ENCODE results near the gene UBE2QL1. TPM values are rescaled to one million over a fixed set of nuclear protein-coding genes. Genes with fewer than 3 reads are reported as not detected.

The UBE2QL1 gene
- total RNA-seq, 2 experiments from 2014 or later = 0.33 to 0.45 TPM

GRCh38 chr5:6408627-6409446 is 39.8 kb upstream of the UBE2QL1 start:
- no peaks in the 10 kb centered on the region for H3K36me3 ChIP-seq (ENCODE audit: insufficient read depth, low read length)
- H3K27me3 Mint-ChIP-seq = peaks cover 29% of the 10 kb centered on the region
- no peaks in the 10 kb centered on the region for H3K9me3 Mint-ChIP-seq
- ATAC-seq (ENCODE audit: poor library complexity) (no peak), DNase-seq (no peak)
- peaks cover 0 to 4% of the 10 kb centered on the region in 2 experiments for H3K9me3 ChIP-seq (ENCODE audit: control insufficient read depth in 1 of 2, insufficient read depth in 1 of 2, low read length in 2 of 2)
- POLR2A ChIA-PET = no interaction called here
- H3K4me1 Mint-ChIP-seq (ENCODE audit: low read depth) = no peaks in the 10 kb centered on the region
- peaks cover 0 to 6% of the 10 kb centered on the region in 2 experiments for H3K27me3 ChIP-seq (ENCODE audit: control insufficient read depth in 1 of 2, insufficient read depth in 2 of 2, low read length in 2 of 2)
- no peak overlapping the region for H3K4me3 Mint-ChIP-seq
- CTCF ChIA-PET = no interaction called here
- intact Hi-C loops (cut with DNase I, micrococcal nuclease) = no loop called here
- H3K27ac Mint-ChIP-seq = no peak overlapping the region
- no peak overlapping the region for H3K4me3 ChIP-seq (ENCODE audit: low read length)
- no peaks in the 10 kb centered on the region for H3K4me1 ChIP-seq (ENCODE audit: insufficient read depth, low read length)
- no peak for TF ChIP-seq CTCF (IDR thresholded peaks at IDR 0.05)
- no peak overlapping the region for H3K27ac ChIP-seq (ENCODE audit: low read depth in 1 of 2, low read length in 2 of 2)
- no peaks in the 10 kb centered on the region for H3K36me3 Mint-ChIP-seq (ENCODE audit: low read depth)

GRCh38 chr5:6410421-6410820 is 38.2 kb upstream of the UBE2QL1 start:
- DNase-seq (no peak), ATAC-seq (ENCODE audit: poor library complexity) (no peak)
- H3K4me3 Mint-ChIP-seq = no peak overlapping the region
- no peak for TF ChIP-seq CTCF (IDR thresholded peaks at IDR 0.05)
- CTCF ChIA-PET = no interaction called here
- peaks cover 0 to 4% of the 10 kb centered on the region in 2 experiments for H3K9me3 ChIP-seq (ENCODE audit: control insufficient read depth in 1 of 2, insufficient read depth in 1 of 2, low read length in 2 of 2)
- POLR2A ChIA-PET = no interaction called here
- no peaks in the 10 kb centered on the region for H3K9me3 Mint-ChIP-seq
- intact Hi-C loops (cut with DNase I, micrococcal nuclease) = no loop called here
- H3K36me3 Mint-ChIP-seq (ENCODE audit: low read depth) = no peaks in the 10 kb centered on the region
- peaks cover 29% of the 10 kb centered on the region for H3K27me3 Mint-ChIP-seq
- H3K4me1 Mint-ChIP-seq (ENCODE audit: low read depth) = no peaks in the 10 kb centered on the region
- H3K27ac ChIP-seq (ENCODE audit: low read depth in 1 of 2, low read length in 2 of 2) = no peak overlapping the region
- no peak overlapping the region for H3K4me3 ChIP-seq (ENCODE audit: low read length)
- no peaks in the 10 kb centered on the region for H3K36me3 ChIP-seq (ENCODE audit: insufficient read depth, low read length)
- H3K4me1 ChIP-seq (ENCODE audit: insufficient read depth, low read length) = no peaks in the 10 kb centered on the region
- no peak overlapping the region for H3K27ac Mint-ChIP-seq
- H3K27me3 ChIP-seq (ENCODE audit: control insufficient read depth in 1 of 2, insufficient read depth in 2 of 2, low read length in 2 of 2) = peaks cover 7 to 9% of the 10 kb centered on the region in 2 experiments

GRCh38 chr5:6411141-6411540 is 37.5 kb upstream of the UBE2QL1 start:
- H3K27ac ChIP-seq (ENCODE audit: low read depth in 1 of 2, low read length in 2 of 2) = no peak overlapping the region
- Mint-ChIP-seq H3K9me3 (no peaks in the 10 kb centered on the region), H3K27me3 (peaks cover 29% of the 10 kb centered on the region), H3K4me1 (ENCODE audit: low read depth) (no peaks in the 10 kb centered on the region), H3K4me3 (no peak overlapping the region), H3K36me3 (ENCODE audit: low read depth) (no peaks in the 10 kb centered on the region), H3K27ac (no peak overlapping the region)
- ATAC-seq (ENCODE audit: poor library complexity) (no peak), DNase-seq (no peak)
- H3K36me3 ChIP-seq (ENCODE audit: insufficient read depth, low read length) = no peaks in the 10 kb centered on the region
- ChIA-PET POLR2A (no interaction called here), CTCF (no interaction called here)
- TF ChIP-seq CTCF (IDR thresholded peaks at IDR 0.05) = no peak
- H3K4me3 ChIP-seq (ENCODE audit: low read length) = no peak overlapping the region
- peaks cover 0 to 4% of the 10 kb centered on the region in 2 experiments for H3K9me3 ChIP-seq (ENCODE audit: control insufficient read depth in 1 of 2, insufficient read depth in 1 of 2, low read length in 2 of 2)
- H3K27me3 ChIP-seq (ENCODE audit: control insufficient read depth in 1 of 2, insufficient read depth in 2 of 2, low read length in 2 of 2) = peaks cover 7 to 9% of the 10 kb centered on the region in 2 experiments
- intact Hi-C loops (cut with DNase I, micrococcal nuclease) = no loop called here
- H3K4me1 ChIP-seq (ENCODE audit: insufficient read depth, low read length) = no peaks in the 10 kb centered on the region

All from CD4-positive, alpha-beta T cell (primary cell).